Subcutaneous abdominal adipose tissue (tissue), 5 donors: ENCODE measurements around the gene GATA2.
A peak's percentile ranks its signal among the peaks of the same experiment; 100 is the strongest.

ENCODE experiments used
- H3K27ac ChIP-seq: one replicate; pipeline ENCODE4 v1.7.0; 2013; ENCODE audit warnings: low read depth, mild to moderate bottlenecking, inconsistent platforms, low read length, moderate library complexity
- H3K27me3 ChIP-seq, 5 donors: one replicate each; pipeline ENCODE4 v1.7.0; 2013; ENCODE audit warnings: low read length in 5 of 5, inconsistent platforms in 1 of 5; ENCODE audit not compliant: control insufficient read depth in 5 of 5, insufficient read depth in 4 of 5
- H3K36me3 ChIP-seq, 5 donors: one replicate each; pipeline ENCODE4 v1.7.0; 2013; ENCODE audit warnings: low read length in 5 of 5; ENCODE audit not compliant: control insufficient read depth in 5 of 5, insufficient read depth in 5 of 5
- H3K4me1 ChIP-seq, 5 donors: one replicate each; pipeline ENCODE4 v1.7.0; 2013; ENCODE audit warnings: low read length in 5 of 5, mild to moderate bottlenecking in 3 of 5, moderate library complexity in 1 of 5; ENCODE audit not compliant: control insufficient read depth in 5 of 5, insufficient read depth in 5 of 5
- H3K4me3 ChIP-seq, 5 donors: one replicate each; pipeline ENCODE4 v1.7.0; 2013; ENCODE audit warnings: low read length in 5 of 5, low read depth in 1 of 5
- H3K9ac ChIP-seq, 5 donors: one replicate each; pipeline ENCODE4 v1.7.0; 2013; ENCODE audit warnings: low read length in 5 of 5, mild to moderate bottlenecking in 4 of 5, moderate library complexity in 3 of 5
- H3K9me3 ChIP-seq, 5 donors: one replicate each; pipeline ENCODE4 v1.7.0; 2013; ENCODE audit warnings: low read length in 5 of 5; ENCODE audit not compliant: control insufficient read depth in 5 of 5
- donor health status: healthy.
- donor health status: healthy.
- donor health status: healthy.
- donor health status: healthy.
- donor health status: healthy.

Gene GATA2

DNA sequence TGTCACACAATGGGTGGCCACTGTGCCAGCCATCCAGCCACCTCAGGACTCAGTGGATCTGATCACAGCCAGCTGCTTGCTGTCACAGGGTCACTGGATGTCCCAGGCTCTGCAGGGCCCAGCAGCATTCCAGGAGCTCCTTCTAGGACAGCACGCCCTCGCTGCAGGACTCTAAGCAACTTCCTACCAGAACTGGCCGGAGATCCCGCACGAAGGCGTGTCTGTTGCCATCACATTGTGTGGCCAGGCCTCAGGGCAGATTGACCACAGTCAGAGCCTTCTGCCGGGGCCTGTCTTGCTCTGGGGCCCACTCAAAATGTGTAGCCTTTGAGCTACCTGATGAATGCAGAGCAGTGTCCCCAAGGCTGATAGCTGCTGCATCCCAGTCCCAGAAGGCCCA, 50.9 kb downstream of the GATA2 start:
- Histone ChIP-seq H3K9me3 (peaks cover 0 to 5% (median 0%) of the 10 kb centered on the region in 5 donors), H3K9ac (no peak overlapping the region), H3K4me1 (peaks cover 0 to 14% (median 7%) of the 10 kb centered on the region in 5 donors), H3K4me3 (no peak overlapping the region), H3K27me3 (peaks cover 0 to 7% (median 0%) of the 10 kb centered on the region in 5 donors), H3K27ac (no peak overlapping the region), H3K36me3 (no peaks in the 10 kb centered on the region)

DNA sequence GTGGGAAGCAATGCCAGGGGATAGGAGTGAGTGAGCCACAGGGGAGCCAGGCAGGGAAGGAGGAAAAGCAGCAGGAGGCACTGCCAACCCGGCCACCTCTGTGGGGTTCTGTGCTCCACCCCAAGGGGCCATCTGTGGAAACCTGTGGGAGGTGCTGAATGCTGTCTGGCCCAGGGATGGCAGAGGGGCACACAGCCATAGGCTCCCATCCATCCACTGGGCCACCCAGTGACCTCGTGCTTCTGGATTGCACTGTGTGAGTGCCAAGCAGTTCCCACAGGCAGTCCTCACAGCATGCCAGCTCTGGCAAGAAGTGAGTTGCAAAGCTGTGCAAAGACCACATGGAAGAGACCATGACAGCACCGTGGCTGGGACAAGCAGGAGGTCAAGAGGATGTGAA, 53.8 kb downstream of the GATA2 start:
- Histone ChIP-seq H3K27ac (no peak overlapping the region), H3K4me1 (peaks cover 0 to 33% (median 22%) of the 10 kb centered on the region in 5 donors), H3K9me3 (no peaks in the 10 kb centered on the region), H3K27me3 (peaks cover 0 to 7% (median 0%) of the 10 kb centered on the region in 5 donors), H3K36me3 (no peaks in the 10 kb centered on the region), H3K9ac (no peak overlapping the region), H3K4me3 (no peak overlapping the region)

DNA sequence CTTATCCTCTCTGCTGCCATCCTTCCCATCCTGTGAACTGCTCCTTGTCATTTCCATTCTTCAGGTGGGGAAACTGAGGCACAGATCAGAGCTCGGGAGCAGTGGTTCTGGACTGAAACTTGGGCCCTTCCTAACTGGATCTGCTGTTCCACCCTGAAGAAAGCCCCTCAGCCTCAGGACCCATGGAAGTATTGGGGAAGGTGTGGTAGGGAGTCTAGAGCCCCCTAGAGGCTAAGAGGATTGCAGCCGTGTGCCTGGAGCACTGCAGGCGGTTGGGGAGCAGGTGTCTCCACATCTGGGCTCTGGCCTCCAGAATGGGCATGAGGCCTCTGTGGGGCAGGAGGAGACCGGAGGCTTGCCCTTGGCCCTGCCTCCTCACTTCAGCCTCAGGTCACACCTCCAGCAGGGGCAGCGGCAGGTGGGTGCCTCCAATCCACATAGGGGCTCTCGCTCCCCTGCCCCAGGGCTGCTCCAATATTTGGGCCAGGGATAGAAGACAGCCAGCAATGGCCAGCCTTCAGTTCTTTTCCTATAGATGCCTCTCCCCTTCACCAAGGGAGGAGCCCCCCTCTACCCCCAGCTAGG, 54.4 kb downstream of the GATA2 start:
- H3K4me3 ChIP-seq = no peak overlapping the region
- no peaks in the 10 kb centered on the region for H3K36me3 ChIP-seq
- peaks cover under 1 to 11% (median 6%) of the 10 kb centered on the region in 5 donors for H3K27me3 ChIP-seq
- H3K27ac ChIP-seq = no peak overlapping the region
- H3K9ac ChIP-seq = no peak overlapping the region
- peaks cover 0 to 33% (median 22%) of the 10 kb centered on the region in 5 donors for H3K4me1 ChIP-seq
- H3K9me3 ChIP-seq = no peaks in the 10 kb centered on the region

DNA sequence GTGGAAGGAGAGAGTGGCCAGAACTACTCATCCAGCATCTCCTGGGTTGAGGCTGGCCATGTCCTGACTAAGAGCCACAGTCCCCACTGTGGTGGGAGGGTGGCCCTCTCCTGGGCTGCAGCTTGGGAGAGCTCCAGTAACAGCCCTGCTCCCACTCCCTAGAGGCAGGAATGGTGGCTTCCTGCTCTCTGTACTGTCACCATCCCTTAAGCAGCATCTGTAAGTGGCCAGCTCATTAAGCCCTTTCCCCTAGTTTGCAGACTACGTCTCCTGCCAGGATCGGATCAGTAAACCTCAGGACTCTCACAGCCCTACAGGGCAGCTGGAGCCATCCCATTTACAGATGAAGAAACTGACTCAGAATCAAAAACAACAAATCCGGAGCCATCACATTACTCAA, 56.8 kb downstream of the GATA2 start:
- H3K4me3 ChIP-seq = no peak overlapping the region
- H3K9ac ChIP-seq = no peak overlapping the region

DNA sequence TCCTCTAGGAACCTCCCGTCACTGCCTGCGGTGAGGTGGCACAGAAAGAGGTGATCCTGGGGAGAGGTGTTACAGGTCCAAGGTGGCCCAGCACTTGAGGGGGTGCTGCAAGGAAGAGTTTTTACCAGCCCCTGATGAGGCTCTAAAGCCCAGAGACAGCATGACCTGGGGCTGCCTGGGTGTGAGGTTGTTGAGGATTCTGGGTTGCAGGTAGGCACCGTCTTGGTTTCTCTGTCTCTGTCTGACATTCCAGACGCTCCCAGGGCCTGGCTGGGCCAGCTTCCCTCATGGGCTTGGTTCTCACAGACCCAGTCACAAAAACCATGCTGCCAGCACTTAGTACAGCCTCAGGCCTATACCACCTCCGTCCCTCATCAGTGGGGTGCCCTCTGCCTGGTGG, 57.4 kb downstream of the GATA2 start:
- Histone ChIP-seq H3K4me1 (peaks cover 0 to 42% (median 29%) of the 10 kb centered on the region in 5 donors), H3K36me3 (no peaks in the 10 kb centered on the region), H3K27me3 (peaks cover 16 to 30% (median 28%) of the 10 kb centered on the region in 5 donors), H3K4me3 (no peak overlapping the region), H3K27ac (no peak overlapping the region), H3K9me3 (no peaks in the 10 kb centered on the region), H3K9ac (no peak overlapping the region)

More for the DNA sequence above, 56.8 kb downstream of the GATA2 start:
- Histone ChIP-seq H3K27ac (no peak overlapping the region), H3K4me1 (peaks cover 0 to 42% (median 29%) of the 10 kb centered on the region in 5 donors), H3K36me3 (no peaks in the 10 kb centered on the region), H3K9me3 (no peaks in the 10 kb centered on the region), H3K27me3 (peaks cover 12 to 28% (median 24%) of the 10 kb centered on the region in 5 donors)

DNA sequence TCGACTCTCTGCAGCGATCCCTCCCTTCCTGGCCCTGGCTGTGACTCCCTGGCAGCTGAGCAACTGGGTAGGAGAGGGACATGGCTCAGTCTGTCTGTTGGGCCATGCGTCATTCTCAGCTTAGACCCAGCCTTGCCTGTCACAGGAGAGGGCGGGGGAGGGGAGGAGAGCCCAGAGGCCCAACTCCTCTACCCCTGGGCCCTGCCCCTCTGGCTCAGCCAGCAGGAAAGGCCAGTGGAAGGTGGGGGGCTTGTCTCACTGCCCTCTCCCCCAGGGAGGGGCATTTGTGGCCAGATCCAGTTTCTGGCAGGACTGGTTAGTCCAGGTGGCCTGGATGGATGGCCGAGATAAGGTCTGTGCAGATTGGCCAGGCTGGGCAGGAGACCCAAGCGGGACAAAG, 57.9 kb downstream of the GATA2 start:
- Histone ChIP-seq H3K36me3 (no peaks in the 10 kb centered on the region), H3K4me3 (no peak overlapping the region), H3K9me3 (no peaks in the 10 kb centered on the region), H3K4me1 (peaks cover 0 to 42% (median 29%) of the 10 kb centered on the region in 5 donors), H3K27me3 (peaks cover 17 to 34% (median 29%) of the 10 kb centered on the region in 5 donors), H3K27ac (no peak overlapping the region), H3K9ac (peak overlapping the region in 1 of 5 donors; percentile 30)

DNA sequence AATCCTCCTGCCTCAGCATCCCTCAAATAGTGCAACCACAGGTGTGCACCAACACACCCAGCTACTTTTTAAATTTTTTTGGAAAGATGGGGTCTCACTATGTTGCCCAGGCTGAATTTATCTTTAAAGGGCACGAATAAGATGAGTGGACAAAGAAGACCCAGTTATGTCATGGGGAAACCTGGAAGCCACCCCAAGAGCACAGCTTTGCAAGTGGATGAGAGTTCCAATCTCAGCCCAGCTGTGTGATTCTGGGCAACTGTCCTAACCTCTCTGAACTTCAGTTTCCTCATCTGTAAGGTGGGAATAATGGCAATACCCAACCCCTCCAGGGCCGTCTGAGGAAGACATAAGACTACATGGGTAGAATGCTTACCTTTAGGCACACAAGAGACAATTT, 58.5 kb downstream of the GATA2 start:
- H3K27ac ChIP-seq = no peak overlapping the region

DNA sequence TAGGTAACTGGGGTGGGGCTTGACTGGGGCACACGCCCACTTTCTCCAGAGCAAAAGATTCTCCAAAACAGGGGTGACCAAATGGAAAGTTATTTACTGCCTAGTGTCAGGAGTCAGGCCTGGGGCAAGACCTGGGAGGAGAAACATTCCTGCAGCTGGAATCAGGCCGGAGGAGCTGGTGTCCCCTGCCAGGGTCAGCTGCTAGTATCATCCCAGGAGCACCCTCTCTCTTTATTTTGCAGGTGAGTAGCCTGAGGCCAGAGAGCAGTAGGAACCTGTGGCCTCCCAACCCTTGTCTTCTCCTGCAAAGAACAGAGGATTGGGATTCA, 59.2 kb downstream of the GATA2 start:
- no peak overlapping the region for H3K4me3 ChIP-seq
- no peak overlapping the region for H3K27ac ChIP-seq
- H3K9me3 ChIP-seq = no peaks in the 10 kb centered on the region
- H3K4me1 ChIP-seq = peaks cover 0 to 31% (median 21%) of the 10 kb centered on the region in 5 donors
- no peak overlapping the region for H3K9ac ChIP-seq
- H3K27me3 ChIP-seq = peaks cover 18 to 35% (median 32%) of the 10 kb centered on the region in 5 donors
- H3K36me3 ChIP-seq = no peaks in the 10 kb centered on the region

More for the DNA sequence above, 58.5 kb downstream of the GATA2 start:
- Histone ChIP-seq H3K27me3 (peaks cover 17 to 34% (median 29%) of the 10 kb centered on the region in 5 donors), H3K36me3 (no peaks in the 10 kb centered on the region), H3K9me3 (no peaks in the 10 kb centered on the region), H3K9ac (no peak overlapping the region), H3K4me3 (no peak overlapping the region), H3K4me1 (peaks cover 0 to 38% (median 28%) of the 10 kb centered on the region in 5 donors)

DNA sequence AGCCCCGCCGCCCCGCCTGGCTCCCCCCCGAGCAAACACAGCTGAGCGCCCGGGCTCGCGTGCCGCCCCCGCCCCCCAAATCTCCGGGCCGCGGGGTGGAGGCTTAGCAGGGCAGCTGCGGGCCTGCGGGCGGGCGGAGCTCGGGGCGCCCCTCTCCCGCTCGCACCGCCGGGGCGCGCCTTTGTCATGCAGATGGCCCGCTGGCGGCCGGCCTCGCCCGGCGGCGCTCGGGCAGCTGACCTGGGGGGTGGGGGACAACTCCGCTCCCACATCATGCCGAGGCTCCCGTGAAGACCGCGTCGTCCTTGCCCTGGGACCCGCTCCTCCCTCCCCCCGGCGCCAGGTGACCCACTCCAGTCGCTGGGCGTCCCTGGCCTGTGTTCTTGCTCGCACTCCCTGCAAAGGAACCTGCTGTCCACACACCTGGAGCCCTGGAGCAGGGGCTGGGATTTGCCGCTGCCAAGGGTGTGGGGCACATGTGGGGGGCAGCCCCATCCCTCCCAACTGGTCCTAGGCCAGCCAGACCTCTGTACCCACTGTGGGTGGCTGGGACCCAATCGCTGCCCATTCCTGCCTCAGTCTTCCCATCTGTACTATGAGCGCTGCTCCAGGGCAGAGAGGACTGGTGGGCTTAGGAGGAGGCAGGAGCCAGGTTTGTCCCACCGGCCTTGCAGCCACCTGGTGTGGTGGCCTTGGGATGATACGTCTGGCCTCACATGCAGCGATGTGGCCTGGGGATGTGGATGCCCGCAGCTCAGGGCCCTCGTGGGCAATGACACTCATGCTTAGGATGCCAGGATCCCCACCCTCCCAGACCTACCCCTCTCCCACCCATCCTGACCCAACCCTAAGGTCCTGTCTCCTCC, 59.8 kb downstream of the GATA2 start:
- Histone ChIP-seq H3K36me3 (no peaks in the 10 kb centered on the region), H3K9ac (no peak overlapping the region), H3K4me3 (no peak overlapping the region), H3K9me3 (no peaks in the 10 kb centered on the region), H3K27me3 (peaks cover 24 to 40% (median 36%) of the 10 kb centered on the region in 5 donors), H3K4me1 (peaks cover 0 to 28% (median 21%) of the 10 kb centered on the region in 5 donors), H3K27ac (no peak overlapping the region)

DNA sequence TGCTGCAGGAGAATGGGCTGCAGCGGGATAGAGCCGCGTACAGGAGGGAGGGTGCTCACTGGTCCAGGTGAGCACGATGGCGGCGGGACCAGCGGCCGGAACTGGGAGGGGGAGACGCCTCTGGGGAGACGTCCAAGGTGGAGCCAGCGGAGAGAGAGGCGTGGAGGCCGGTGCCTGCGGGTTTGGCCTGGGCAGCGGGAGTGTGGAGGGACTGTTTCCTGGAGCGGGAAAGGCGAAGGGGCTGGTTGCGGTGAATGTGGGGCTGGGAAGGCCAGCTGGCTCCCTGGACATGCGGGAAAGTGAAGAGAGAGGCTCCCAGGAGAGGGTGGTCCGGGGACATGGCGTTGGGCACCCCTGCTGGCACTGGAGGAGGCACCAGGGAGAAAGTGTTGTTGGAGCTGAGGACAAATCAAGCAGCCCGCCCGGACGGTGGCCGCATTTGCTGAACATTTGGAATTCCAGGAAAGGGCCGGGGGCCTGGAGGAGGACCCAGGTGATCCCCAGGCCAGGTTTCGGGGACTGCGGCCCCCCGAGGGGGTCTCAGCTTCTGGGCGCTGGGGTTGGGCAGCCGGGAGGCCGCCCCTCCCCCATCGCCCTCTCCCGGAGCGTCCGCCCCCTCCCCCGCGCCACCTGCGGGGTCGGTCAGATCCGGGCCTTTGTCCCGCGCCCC, 60.6 kb downstream of the GATA2 start:
- Histone ChIP-seq H3K9me3 (no peaks in the 10 kb centered on the region), H3K4me3 (no peak overlapping the region), H3K9ac (no peak overlapping the region), H3K27me3 (peaks cover 28 to 42% (median 39%) of the 10 kb centered on the region in 5 donors), H3K27ac (no peak overlapping the region), H3K4me1 (peaks cover 0 to 28% (median 21%) of the 10 kb centered on the region in 5 donors), H3K36me3 (no peaks in the 10 kb centered on the region)
